Left colon (tissue), 2 donors: ENCODE data around the gene DHX32. TPM values are rescaled to one million over a fixed set of nuclear protein-coding genes. Genes with fewer than 3 reads are reported as not detected.
"Not testable (repeated sequence)": the region's sequence is repeated elsewhere in the genome, so short reads cannot be mapped to it uniquely, and the experiment has no call there.

Experiments used
- ATAC-seq: fragments of 200-7000 bp; cut with Tn5 transposase; one replicate; pipeline ENCODE4 v1.9.1; 2020; ENCODE audit warnings: mild to moderate bottlenecking, moderate library complexity
- DNase-seq, 2 donors: peaks; one replicate each; pipeline ENCODE4 v3.0.0-alpha.2; 2020
- intact Hi-C, 2 donors: fragments of 100-400 bp; cut with DNase I in 1 of 2; cut with micrococcal nuclease in 1 of 2; formaldehyde crosslinking; loops; one replicate each; pipeline versions ENCODE4 v1.11.2 to v1.14.0; 2022; cut with DNase I, micrococcal nuclease
- total RNA-seq, 2 donors: library from RNA; stranded (reverse); fragmentation: NEBNext Ultra II Directional; extraction: Animal tissue kit (Norgen Biotek cat#: 25700); gene quantifications; one replicate each; pipeline ENCODE4 v1.2.1, GENCODE V29; 2021
- donor health status: DM: no; HTN: no; CAD: no.
- donor health status: DM: yes; HTN: yes; CAD: no.

Gene DHX32
- total RNA-seq, 2 donors from 2014 or later, result 78.3 to 78.9 TPM

GRCh38 chr10:125897317-125897716, 16.2 kb upstream of the DHX32 start:
- intact Hi-C loops, ATAC-seq, DNase-seq: not testable (repeated sequence)

GRCh38 chr10:125896088-125896934, 15.2 kb upstream of the DHX32 start, which contains the start of gene FANK1:
Gene FANK1, plus strand, starts transcription at chr10:125896564. Its CDS starts 79 bp downstream, at chr10:125896643.
- peak; percentile 90 to 94 for DNase-seq
- ATAC-seq, result peak; percentile 83
- intact Hi-C loops, result not testable (repeated sequence)

GRCh38 chr10:125895130-125896087, 14.3 kb upstream of the DHX32 start:
- intact Hi-C loops, result not testable (repeated sequence)
- peak; percentile 49 for ATAC-seq
- DNase-seq, result peak; percentile 48 to 66

- DNase-seq, ATAC-seq, intact Hi-C loops: not testable (repeated sequence)
These were observed 13.1 kb upstream of the DHX32 start for GRCh38 chr10:125894176-125894575.

GRCh38 chr10:125892402-125892801, 11.3 kb upstream of the DHX32 start:
- peak; percentile 70 for ATAC-seq
- peak; percentile 31 to 45 for DNase-seq
- intact Hi-C loops, result not testable (repeated sequence)

- DNase-seq, ATAC-seq, intact Hi-C loops: not testable (repeated sequence)
These were observed 8.3 kb upstream of the DHX32 start for GRCh38 chr10:125889441-125889840.

GRCh38 chr10:125886914-125887512, 5.9 kb upstream of the DHX32 start:
- DNase-seq (no peak), ATAC-seq (no peak)
- intact Hi-C loops, result no loop called here

GRCh38 chr10:125883211-125883610, 2.1 kb upstream of the DHX32 start:
- intact Hi-C loops, result no loop called here
- no peak for DNase-seq
- peak; percentile 27 for ATAC-seq

- ATAC-seq, result no peak
- intact Hi-C loops, result no loop called here
These were observed 1.5 kb upstream of the DHX32 start for GRCh38 chr10:125882596-125882995.

GRCh38 chr10:125880719-125881118, 373 bp downstream of the DHX32 start:
- DNase-seq (no peak), ATAC-seq (no peak)
- intact Hi-C loops, result no loop called here

More at GRCh38 chr10:125882596-125882995, 1.5 kb upstream of the DHX32 start:
- no peak for DNase-seq

GRCh38 chr10:125878957-125879835, 1.9 kb downstream of the DHX32 start:
- ATAC-seq, result no peak
- no peak for DNase-seq
- intact Hi-C loops, result no loop called here

GRCh38 chr10:125871338-125871737, 9.8 kb downstream of the DHX32 start:
- intact Hi-C loops, result no loop called here
- DNase-seq, result no peak
- no peak for ATAC-seq

GRCh38 chr10:125868372-125868975, 12.6 kb downstream of the DHX32 start:
- intact Hi-C loops, result no loop called here
- ATAC-seq, result peak; percentile 73
- no peak for DNase-seq

- peak; percentile 16 to 52 for DNase-seq
These were observed 14.6 kb downstream of the DHX32 start for GRCh38 chr10:125866421-125867029.

GRCh38 chr10:125865120-125865519, 16.0 kb downstream of the DHX32 start:
- no peak for DNase-seq
- intact Hi-C loops, result no loop called here
- no peak for ATAC-seq

More at GRCh38 chr10:125866421-125867029, 14.6 kb downstream of the DHX32 start:
- intact Hi-C loops, result no loop called here
- ATAC-seq, result peak; percentile 84

GRCh38 chr10:125859128-125859817, 21.8 kb downstream of the DHX32 start:
- DNase-seq (no peak), ATAC-seq (peak; percentile 26)
- intact Hi-C loops, result no loop called here
